ENCODE results near the gene ANKRD16. TPM values are rescaled to one million over a fixed set of nuclear protein-coding genes. Genes with fewer than 3 reads are reported as not detected.

Gene ANKRD16
- 1 to 10 TPM; 7.5 to 7.8 TPM for total RNA-seq

DNA sequence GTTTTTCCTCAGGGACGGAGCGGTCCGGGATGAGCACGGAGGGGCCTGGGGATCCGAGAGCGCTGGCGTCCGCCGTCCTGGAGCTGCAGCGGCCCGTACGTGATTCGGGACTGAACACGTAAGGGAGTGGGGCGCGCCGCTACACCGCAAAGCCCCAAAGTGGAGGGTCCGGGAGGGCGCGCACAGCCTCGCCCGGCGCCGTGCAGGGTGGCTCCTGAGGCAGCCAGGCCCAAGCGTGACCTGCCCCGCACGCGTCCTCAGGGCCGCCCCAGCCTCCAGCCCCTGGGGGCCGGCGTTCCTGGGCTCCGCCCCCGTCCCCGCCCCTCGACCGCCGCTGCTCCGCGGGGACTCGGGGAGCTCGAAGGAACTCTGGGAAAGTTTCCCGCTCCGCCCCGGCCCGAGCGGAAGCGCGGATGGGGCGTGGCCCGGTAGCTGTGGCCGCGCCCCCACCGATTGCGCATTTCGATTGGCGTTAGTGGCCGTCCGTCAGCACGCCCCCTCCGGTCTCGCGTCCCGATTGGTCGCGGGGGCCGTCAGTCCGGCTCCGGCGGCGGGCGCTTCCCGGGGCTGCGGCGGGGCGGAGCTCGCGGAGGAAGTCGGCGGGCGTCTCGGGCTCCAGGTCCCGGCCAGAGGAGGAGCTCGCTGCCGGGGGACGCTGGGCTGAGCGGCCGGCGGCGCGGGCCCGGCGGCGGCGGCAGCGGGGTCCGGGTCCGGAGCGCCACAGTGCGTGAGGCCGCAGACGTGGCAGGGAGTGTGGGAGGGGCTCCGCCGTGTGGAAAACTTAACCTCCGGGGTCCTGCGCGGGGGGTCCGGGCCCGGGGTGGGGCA lies at the start of gene ANKRD16, which contains the start of gene FBH1:
ANKRD16 (minus strand) TSS at position 270 of the 828 bp plus-strand sequence. CDS start 539 bp downstream, outside the sequence.
FBH1 (plus strand) TSS at position 620 of the 828 bp plus-strand sequence; CDS start at position 723, 103 bp downstream.
- H3K27ac Mint-ChIP-seq = peak within 1 kb of the TSS; percentile 76
- H3K27me3 Mint-ChIP-seq = no peaks in the 10 kb centered on the region
- ChIA-PET POLR2A (interaction anchor here (0.9 to 3.9 kb wide), 5 partner anchors 34 to 246 kb away, joined by 3 to 18 read pairs (median 3); partner anchors contain the start of gene GDI2), CTCF (interaction anchor here (0.9 to 1.3 kb wide), 9 partner anchors 16 to 178 kb away, joined by 3 to 5 read pairs (median 3); partner anchors contain the start of gene IL15RA)
- peaks cover 48% of the 10 kb centered on the region for H3K4me1 Mint-ChIP-seq (ENCODE audit: low read depth)
- TF ChIP-seq, protein P1, sequence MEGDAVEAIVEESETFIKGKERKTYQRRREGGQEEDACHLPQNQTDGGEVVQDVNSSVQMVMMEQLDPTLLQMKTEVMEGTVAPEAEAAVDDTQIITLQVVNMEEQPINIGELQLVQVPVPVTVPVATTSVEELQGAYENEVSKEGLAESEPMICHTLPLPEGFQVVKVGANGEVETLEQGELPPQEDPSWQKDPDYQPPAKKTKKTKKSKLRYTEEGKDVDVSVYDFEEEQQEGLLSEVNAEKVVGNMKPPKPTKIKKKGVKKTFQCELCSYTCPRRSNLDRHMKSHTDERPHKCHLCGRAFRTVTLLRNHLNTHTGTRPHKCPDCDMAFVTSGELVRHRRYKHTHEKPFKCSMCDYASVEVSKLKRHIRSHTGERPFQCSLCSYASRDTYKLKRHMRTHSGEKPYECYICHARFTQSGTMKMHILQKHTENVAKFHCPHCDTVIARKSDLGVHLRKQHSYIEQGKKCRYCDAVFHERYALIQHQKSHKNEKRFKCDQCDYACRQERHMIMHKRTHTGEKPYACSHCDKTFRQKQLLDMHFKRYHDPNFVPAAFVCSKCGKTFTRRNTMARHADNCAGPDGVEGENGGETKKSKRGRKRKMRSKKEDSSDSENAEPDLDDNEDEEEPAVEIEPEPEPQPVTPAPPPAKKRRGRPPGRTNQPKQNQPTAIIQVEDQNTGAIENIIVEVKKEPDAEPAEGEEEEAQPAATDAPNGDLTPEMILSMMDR (IDR thresholded peaks at IDR 0.05) = no peak
- H3K36me3 Mint-ChIP-seq (ENCODE audit: low read depth) = peaks cover 38% of the 10 kb centered on the region
- H3K9me3 Mint-ChIP-seq = no peaks in the 10 kb centered on the region
- intact Hi-C loops (cut with micrococcal nuclease) = loop anchor here (5.0 kb wide), 1 partner anchor 78 kb away; the partner anchor contains the start of gene GDI2
- peak within 1 kb of the TSS; percentile 92 for H3K4me3 Mint-ChIP-seq
- ATAC-seq = peak; percentile 91
- peak; percentile 97 for DNase-seq

DNA sequence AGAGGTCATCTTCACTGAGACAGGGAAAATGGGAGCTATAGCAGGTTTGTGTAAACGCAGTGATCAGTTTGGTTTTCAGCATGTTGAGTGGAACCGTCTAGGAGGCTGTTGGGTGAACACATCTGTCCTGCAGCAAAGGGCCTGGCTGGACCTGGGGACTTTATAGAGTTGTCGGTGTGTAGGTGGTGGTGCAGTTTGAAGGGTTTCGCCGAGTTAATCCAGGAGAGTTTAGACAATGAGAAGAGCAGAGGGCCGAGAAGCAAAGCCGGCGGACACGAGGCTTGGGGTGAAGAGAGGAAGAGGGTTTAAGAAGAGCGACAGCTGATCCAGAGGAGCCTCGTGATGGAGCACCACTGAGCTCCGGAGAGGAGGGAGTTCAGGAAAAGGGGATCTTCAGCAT lies 48.6 kb upstream of the ANKRD16 start:
- intact Hi-C loops (cut with micrococcal nuclease) = no loop called here
- DNase-seq (no peak), ATAC-seq (no peak)
- TF ChIP-seq, protein P1 (IDR thresholded peaks at IDR 0.05) = no peak
- ChIA-PET CTCF (no interaction called here), POLR2A (interaction anchor here (0.8 kb wide), 1 partner anchor 33 kb away, joined by 3 read pairs; no protein-coding TSS in a partner anchor)
- Mint-ChIP-seq H3K4me3 (no peak overlapping the region), H3K4me1 (ENCODE audit: low read depth) (no peaks in the 10 kb centered on the region), H3K27me3 (no peaks in the 10 kb centered on the region), H3K36me3 (ENCODE audit: low read depth) (peaks cover 18% of the 10 kb centered on the region), H3K27ac (no peak overlapping the region), H3K9me3 (no peaks in the 10 kb centered on the region)

- Mint-ChIP-seq H3K36me3 (ENCODE audit: low read depth) (peaks cover 18% of the 10 kb centered on the region), H3K9me3 (no peaks in the 10 kb centered on the region), H3K27me3 (no peaks in the 10 kb centered on the region), H3K4me3 (no peak overlapping the region), H3K27ac (no peak overlapping the region), H3K4me1 (ENCODE audit: low read depth) (no peaks in the 10 kb centered on the region)
- TF ChIP-seq, protein P1 (IDR thresholded peaks at IDR 0.05) = no peak
- ATAC-seq (no peak), DNase-seq (no peak)
- CTCF ChIA-PET = no interaction called here
- intact Hi-C loops (cut with micrococcal nuclease) = no loop called here
- POLR2A ChIA-PET = interaction anchor here (1.0 kb wide), 1 partner anchor 9 kb away, joined by 3 read pairs; no protein-coding TSS in a partner anchor
These were observed 47.3 kb upstream of the ANKRD16 start for GRCh38 chr10:5937016-5937415.

GRCh38 chr10:5935628-5936027 lies 45.9 kb upstream of the ANKRD16 start:
- no peak for DNase-seq
- Mint-ChIP-seq H3K27me3 (no peaks in the 10 kb centered on the region), H3K9me3 (no peaks in the 10 kb centered on the region), H3K36me3 (ENCODE audit: low read depth) (peaks cover 22% of the 10 kb centered on the region), H3K4me1 (ENCODE audit: low read depth) (no peaks in the 10 kb centered on the region), H3K27ac (no peak overlapping the region), H3K4me3 (no peak overlapping the region)
- no peak for ATAC-seq
- TF ChIP-seq, protein P1 (IDR thresholded peaks at IDR 0.05) = no peak
- intact Hi-C loops (cut with micrococcal nuclease) = no loop called here
- ChIA-PET CTCF (no interaction called here), POLR2A (no interaction called here)
